ENCODE results near the gene DESI1.
"Not testable (repeated sequence)": the region's sequence is repeated elsewhere in the genome, so short reads cannot be mapped to it uniquely, and the experiment has no call there.

Gene DESI1

DNA sequence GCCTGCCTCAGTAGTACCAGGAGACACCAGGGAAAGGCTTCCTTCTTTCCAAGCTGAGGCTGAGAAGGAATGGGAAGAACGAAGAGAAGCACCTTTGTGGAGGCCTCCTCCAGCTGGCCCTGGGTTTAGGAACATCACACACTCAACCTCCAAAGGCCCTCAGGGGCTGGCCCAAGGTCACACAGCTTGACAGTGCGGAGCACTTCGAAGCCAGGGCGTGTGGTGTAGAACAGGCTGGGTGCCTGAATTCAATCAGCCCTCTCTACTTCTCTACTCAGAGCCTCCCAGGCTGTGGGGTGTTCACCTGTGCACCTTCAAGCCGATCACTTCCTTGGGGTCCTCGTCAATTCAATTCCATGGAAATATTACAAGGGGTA is 60.8 kb downstream of the DESI1 start:
- no peak for TF ChIP-seq YY1 (IDR thresholded peaks at IDR 0.05; ENCODE audit: insufficient read depth, insufficient read length)
- no peak for TF ChIP-seq SUZ12 (IDR thresholded peaks at IDR 0.05; ENCODE audit: extremely low read depth, insufficient read depth, insufficient read length)
- no peak for TF ChIP-seq ZNF274 (IDR thresholded peaks at IDR 0.05; ENCODE audit: low read depth, low read length)
- no peak for DNase-seq (ENCODE audit: low read depth, low spot score)
- H3K4me3 ChIP-seq (ENCODE audit: insufficient read length, low read depth) = peak overlapping the region; percentile 50
- H3K27me3 ChIP-seq (ENCODE audit: insufficient read depth, insufficient read length) = no peaks in the 10 kb centered on the region
- H3K9ac ChIP-seq (ENCODE audit: insufficient read length, low read depth) = no peak overlapping the region
- H3K4me1 ChIP-seq (ENCODE audit: insufficient read depth, insufficient read length) = peaks cover 22% of the 10 kb centered on the region
- H3K9me3 ChIP-seq (ENCODE audit: insufficient read depth, low read length) = no peaks in the 10 kb centered on the region
- H3K36me3 ChIP-seq (ENCODE audit: insufficient read depth, insufficient read length, low read length) = no peaks in the 10 kb centered on the region

DNA sequence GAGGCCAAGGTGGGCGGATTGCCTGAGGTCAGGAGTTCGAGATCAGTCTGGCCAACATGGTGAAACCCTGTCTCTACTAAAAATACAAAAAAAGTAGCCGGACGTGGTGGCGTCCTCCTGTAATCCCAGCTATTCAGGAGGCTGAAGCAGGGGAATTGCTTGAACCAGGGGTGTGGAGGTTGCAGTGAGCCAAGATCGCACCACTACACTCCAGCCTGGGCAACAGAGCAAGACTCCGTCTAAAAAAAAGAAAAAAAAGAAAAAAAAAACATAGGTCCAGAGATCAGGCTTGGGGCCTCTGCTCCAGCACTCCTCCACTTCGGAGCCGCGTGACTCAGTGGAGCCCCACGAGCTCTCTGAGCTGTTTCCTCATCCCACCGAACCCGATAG is 62.6 kb downstream of the DESI1 start:
- H3K4me1 ChIP-seq (ENCODE audit: insufficient read depth, insufficient read length) = peaks cover 22% of the 10 kb centered on the region
- not testable (repeated sequence) for DNase-seq (ENCODE audit: low read depth, low spot score); H3K9ac ChIP-seq (ENCODE audit: insufficient read length, low read depth); H3K27me3 ChIP-seq (ENCODE audit: insufficient read depth, insufficient read length); H3K36me3 ChIP-seq (ENCODE audit: insufficient read depth, insufficient read length, low read length); H3K4me3 ChIP-seq (ENCODE audit: insufficient read length, low read depth); H3K9me3 ChIP-seq (ENCODE audit: insufficient read depth, low read length)

GRCh38 chr22:41557401-41558240 is 63.2 kb downstream of the DESI1 start:
- no peak overlapping the region for H3K9ac ChIP-seq (ENCODE audit: insufficient read length, low read depth)
- no peaks in the 10 kb centered on the region for H3K27me3 ChIP-seq (ENCODE audit: insufficient read depth, insufficient read length)
- TF ChIP-seq SUZ12 (IDR thresholded peaks at IDR 0.05; ENCODE audit: extremely low read depth, insufficient read depth, insufficient read length) = no peak
- no peak for TF ChIP-seq YY1 (IDR thresholded peaks at IDR 0.05; ENCODE audit: insufficient read depth, insufficient read length)
- no peak for TF ChIP-seq ZNF274 (IDR thresholded peaks at IDR 0.05; ENCODE audit: low read depth, low read length)
- H3K4me1 ChIP-seq (ENCODE audit: insufficient read depth, insufficient read length) = peaks cover 18% of the 10 kb centered on the region
- no peak for DNase-seq (ENCODE audit: low read depth, low spot score)
- no peaks in the 10 kb centered on the region for H3K36me3 ChIP-seq (ENCODE audit: insufficient read depth, insufficient read length, low read length)
- H3K9me3 ChIP-seq (ENCODE audit: insufficient read depth, low read length) = no peaks in the 10 kb centered on the region
- H3K4me3 ChIP-seq (ENCODE audit: insufficient read length, low read depth) = no peak overlapping the region

GRCh38 chr22:41556561-41556960 is 64.3 kb downstream of the DESI1 start:
- no peak overlapping the region for H3K4me3 ChIP-seq (ENCODE audit: insufficient read length, low read depth)
- H3K9ac ChIP-seq (ENCODE audit: insufficient read length, low read depth) = no peak overlapping the region
- DNase-seq (ENCODE audit: low read depth, low spot score) = no peak
- H3K36me3 ChIP-seq (ENCODE audit: insufficient read depth, insufficient read length, low read length) = no peaks in the 10 kb centered on the region
- no peaks in the 10 kb centered on the region for H3K27me3 ChIP-seq (ENCODE audit: insufficient read depth, insufficient read length)
- no peak for TF ChIP-seq ZNF274 (IDR thresholded peaks at IDR 0.05; ENCODE audit: low read depth, low read length)
- peaks cover 8% of the 10 kb centered on the region for H3K4me1 ChIP-seq (ENCODE audit: insufficient read depth, insufficient read length)
- no peaks in the 10 kb centered on the region for H3K9me3 ChIP-seq (ENCODE audit: insufficient read depth, low read length)

DNA sequence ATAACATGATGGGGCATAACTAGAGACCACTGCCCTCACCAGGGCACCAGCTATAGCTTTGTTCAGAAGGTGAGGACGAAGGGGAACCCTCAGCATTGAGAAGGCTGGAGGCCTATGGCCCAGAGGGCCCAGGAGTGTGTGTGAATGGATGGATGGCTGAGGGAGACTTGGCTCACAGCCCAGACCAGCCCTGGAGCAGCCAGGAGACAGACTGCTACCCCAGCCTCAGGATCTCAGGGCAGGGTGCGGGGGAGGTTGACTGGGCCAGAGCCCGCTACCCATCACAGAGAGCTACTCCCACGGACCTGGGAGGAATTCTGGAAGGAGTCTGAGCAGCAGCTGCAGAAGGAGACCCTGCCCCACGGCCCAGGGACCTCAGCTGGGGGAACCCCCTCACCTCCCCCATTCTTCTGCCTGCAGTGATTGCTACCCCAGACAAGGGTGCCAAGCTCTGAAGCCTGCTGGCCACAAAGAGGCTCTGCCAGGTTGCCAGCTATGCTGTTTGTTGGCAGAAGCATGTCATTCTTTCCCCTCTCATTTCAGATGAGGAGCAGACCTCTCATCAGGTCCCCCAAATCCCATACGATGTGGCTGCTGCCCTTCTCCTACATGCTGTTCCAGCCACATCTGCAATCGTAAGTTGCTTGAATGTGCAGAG is 65.4 kb downstream of the DESI1 start:
- TF ChIP-seq ZNF274 (IDR thresholded peaks at IDR 0.05; ENCODE audit: low read depth, low read length) (no peak), YY1 (IDR thresholded peaks at IDR 0.05; ENCODE audit: insufficient read depth, insufficient read length) (no peak), SUZ12 (IDR thresholded peaks at IDR 0.05; ENCODE audit: extremely low read depth, insufficient read depth, insufficient read length) (no peak)
- peak overlapping the region; percentile 25 for H3K9ac ChIP-seq (ENCODE audit: insufficient read length, low read depth)
- no peaks in the 10 kb centered on the region for H3K36me3 ChIP-seq (ENCODE audit: insufficient read depth, insufficient read length, low read length)
- H3K9me3 ChIP-seq (ENCODE audit: insufficient read depth, low read length) = no peaks in the 10 kb centered on the region
- H3K4me3 ChIP-seq (ENCODE audit: insufficient read length, low read depth) = no peak overlapping the region
- no peaks in the 10 kb centered on the region for H3K27me3 ChIP-seq (ENCODE audit: insufficient read depth, insufficient read length)
- no peak for DNase-seq (ENCODE audit: low read depth, low spot score)
- H3K4me1 ChIP-seq (ENCODE audit: insufficient read depth, insufficient read length) = peaks cover 7% of the 10 kb centered on the region

DNA sequence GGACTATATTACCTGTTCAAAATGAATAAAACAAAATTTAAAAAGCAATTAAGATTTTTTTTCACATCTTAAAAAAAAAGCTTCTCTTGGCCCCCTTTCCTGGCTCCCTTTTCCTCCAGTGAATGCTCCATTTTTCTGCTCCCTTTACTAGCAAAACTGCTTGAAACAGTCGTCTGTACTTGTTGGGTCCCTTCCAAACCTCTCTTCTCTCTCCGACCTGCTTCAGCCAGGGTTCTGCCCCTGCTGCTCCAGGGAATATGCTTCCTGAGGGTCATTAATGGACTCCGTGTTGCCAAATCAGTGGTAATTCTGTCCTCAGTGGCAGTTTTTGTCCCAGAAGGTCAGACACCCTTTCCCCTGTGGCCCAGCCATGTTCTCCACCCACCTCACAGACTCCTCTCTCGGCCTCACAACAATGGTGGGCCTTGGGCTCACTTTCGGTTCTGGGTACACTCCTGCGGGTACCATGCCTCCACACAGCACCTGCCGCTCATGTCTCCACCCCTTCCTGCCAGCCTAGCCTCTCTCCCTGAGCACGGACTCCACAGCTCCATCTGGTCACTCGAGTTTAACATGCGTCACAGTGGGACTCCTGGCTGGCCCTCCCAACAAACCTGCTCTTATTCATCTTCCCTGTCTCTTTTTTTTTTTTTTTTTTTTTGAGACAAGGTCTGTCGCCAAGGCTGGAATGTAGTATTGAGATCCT is 68.8 kb downstream of the DESI1 start:
- no peak for TF ChIP-seq ZNF274 (IDR thresholded peaks at IDR 0.05; ENCODE audit: low read depth, low read length)
- no peak for TF ChIP-seq YY1 (IDR thresholded peaks at IDR 0.05; ENCODE audit: insufficient read depth, insufficient read length)
- TF ChIP-seq SUZ12 (IDR thresholded peaks at IDR 0.05; ENCODE audit: extremely low read depth, insufficient read depth, insufficient read length) = no peak
- Histone ChIP-seq H3K4me3 (ENCODE audit: insufficient read length, low read depth) (no peak overlapping the region), H3K9me3 (ENCODE audit: insufficient read depth, low read length) (no peaks in the 10 kb centered on the region), H3K27me3 (ENCODE audit: insufficient read depth, insufficient read length) (no peaks in the 10 kb centered on the region), H3K9ac (ENCODE audit: insufficient read length, low read depth) (no peak overlapping the region), H3K4me1 (ENCODE audit: insufficient read depth, insufficient read length) (no peaks in the 10 kb centered on the region), H3K36me3 (ENCODE audit: insufficient read depth, insufficient read length, low read length) (no peaks in the 10 kb centered on the region)
- DNase-seq (ENCODE audit: low read depth, low spot score) = no peak

- no peak for DNase-seq (ENCODE audit: low read depth, low spot score)
- H3K36me3 ChIP-seq (ENCODE audit: insufficient read depth, insufficient read length, low read length) = no peaks in the 10 kb centered on the region
- H3K9me3 ChIP-seq (ENCODE audit: insufficient read depth, low read length) = no peaks in the 10 kb centered on the region
- TF ChIP-seq ZNF274 (IDR thresholded peaks at IDR 0.05; ENCODE audit: low read depth, low read length) (no peak), SUZ12 (IDR thresholded peaks at IDR 0.05; ENCODE audit: extremely low read depth, insufficient read depth, insufficient read length) (no peak), YY1 (IDR thresholded peaks at IDR 0.05; ENCODE audit: insufficient read depth, insufficient read length) (no peak)
- no peaks in the 10 kb centered on the region for H3K4me1 ChIP-seq (ENCODE audit: insufficient read depth, insufficient read length)
- H3K9ac ChIP-seq (ENCODE audit: insufficient read length, low read depth) = no peak overlapping the region
- no peaks in the 10 kb centered on the region for H3K27me3 ChIP-seq (ENCODE audit: insufficient read depth, insufficient read length)
- no peak overlapping the region for H3K4me3 ChIP-seq (ENCODE audit: insufficient read length, low read depth)
Measured at GRCh38 chr22:41550952-41551491, 69.8 kb downstream of the DESI1 start.
